Measurements from ENCODE around the gene PARD3B.

DNA sequence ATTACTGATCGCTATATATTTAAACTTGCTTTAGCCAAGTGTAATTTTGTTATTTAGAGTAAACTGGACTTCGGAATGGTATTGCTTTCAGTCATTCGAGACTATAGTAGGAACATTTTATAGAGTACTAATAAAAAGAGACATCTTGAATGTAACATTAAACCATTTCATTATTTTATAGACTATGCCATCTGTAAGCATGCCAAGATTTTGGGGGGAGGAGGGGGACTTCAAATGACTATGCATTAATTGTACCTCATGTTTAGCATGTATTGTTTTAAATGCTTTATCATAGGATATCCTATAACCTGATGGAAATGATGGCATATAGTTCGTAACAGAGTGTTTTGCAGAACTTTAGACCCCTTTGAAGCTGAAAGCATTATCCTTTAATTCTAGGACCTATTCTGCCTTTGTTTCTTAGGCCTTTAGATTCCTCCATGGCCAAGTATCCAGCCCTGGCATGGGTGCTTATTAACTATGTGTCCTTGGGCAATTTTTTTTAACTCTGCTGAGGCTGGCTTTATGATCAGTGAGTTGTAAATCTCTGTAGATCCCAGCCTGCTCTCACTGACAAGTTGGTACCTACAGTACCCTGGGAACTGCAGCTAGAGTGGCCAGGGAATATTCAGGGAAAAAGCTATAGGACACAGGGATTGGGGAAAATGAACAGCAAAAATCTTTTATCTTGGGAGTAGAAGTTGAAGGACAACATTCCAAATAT lies 93.4 kb downstream of the PARD3B start:
- no peak for TF ChIP-seq GATA3 (IDR thresholded peaks at IDR 0.05; ENCODE audit: low read depth, low read length)
- TF ChIP-seq GATA2 (IDR thresholded peaks at IDR 0.05; ENCODE audit: low read depth, low read length): no peak

Measured in SH-SY5Y (cell line).